ENCODE data around the gene GPRC5D.

DNA sequence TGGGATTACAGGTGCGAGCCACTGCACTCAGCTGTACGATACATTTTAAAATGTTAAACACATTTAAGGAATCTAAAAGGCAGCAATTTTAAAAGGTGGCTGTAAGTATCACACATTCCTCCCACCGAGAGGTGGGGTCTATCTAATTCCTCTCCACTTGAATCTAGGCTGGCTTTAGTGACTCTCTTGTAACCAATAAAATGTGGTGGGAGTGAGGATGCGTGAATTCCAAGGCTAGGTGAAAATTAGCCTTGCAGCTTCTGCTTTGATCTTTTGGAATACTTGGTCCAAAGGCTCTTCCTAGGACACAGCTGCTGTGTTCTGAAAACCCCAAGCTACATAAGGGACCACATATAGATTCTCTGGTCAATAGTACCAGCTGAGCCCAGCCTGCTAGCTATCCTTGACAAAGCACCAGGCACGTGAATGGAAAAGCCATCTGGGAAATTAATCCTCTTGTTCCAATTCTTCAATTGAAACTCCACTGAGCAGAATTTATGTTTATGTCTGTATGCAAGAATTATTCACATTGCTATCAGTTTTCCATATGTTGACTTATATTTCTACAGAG lies 8.8 kb upstream of the GPRC5D start:
- TF ChIP-seq EP300 (IDR thresholded peaks at IDR 0.05) (no peak), POLR2A (IDR thresholded peaks at IDR 0.05) (no peak)
- TF ChIP-seq, protein P1, sequence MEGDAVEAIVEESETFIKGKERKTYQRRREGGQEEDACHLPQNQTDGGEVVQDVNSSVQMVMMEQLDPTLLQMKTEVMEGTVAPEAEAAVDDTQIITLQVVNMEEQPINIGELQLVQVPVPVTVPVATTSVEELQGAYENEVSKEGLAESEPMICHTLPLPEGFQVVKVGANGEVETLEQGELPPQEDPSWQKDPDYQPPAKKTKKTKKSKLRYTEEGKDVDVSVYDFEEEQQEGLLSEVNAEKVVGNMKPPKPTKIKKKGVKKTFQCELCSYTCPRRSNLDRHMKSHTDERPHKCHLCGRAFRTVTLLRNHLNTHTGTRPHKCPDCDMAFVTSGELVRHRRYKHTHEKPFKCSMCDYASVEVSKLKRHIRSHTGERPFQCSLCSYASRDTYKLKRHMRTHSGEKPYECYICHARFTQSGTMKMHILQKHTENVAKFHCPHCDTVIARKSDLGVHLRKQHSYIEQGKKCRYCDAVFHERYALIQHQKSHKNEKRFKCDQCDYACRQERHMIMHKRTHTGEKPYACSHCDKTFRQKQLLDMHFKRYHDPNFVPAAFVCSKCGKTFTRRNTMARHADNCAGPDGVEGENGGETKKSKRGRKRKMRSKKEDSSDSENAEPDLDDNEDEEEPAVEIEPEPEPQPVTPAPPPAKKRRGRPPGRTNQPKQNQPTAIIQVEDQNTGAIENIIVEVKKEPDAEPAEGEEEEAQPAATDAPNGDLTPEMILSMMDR (IDR thresholded peaks at IDR 0.05): no peak

Measured in ovary (tissue), 3 donors.